NB4 (cell line): Measurements from ENCODE around the gene F8A1.
"Not testable (repeated sequence)": the region's sequence is repeated elsewhere in the genome, so short reads cannot be mapped to it uniquely, and the experiment has no call there.

Source experiments
- CTCF ChIP-seq: IDR thresholded peaks from one replicate; pipeline ENCODE4 v1.5.1; 2012; ENCODE audit warnings: low read depth, low read length
- POLR2A ChIP-seq: IDR thresholded peaks from 2 replicates; pipeline ENCODE4 v1.6.1; 2011; ENCODE audit warnings: mild to moderate bottlenecking; ENCODE audit not compliant: insufficient read length; ENCODE audit errors: extremely low read depth

- TF ChIP-seq POLR2A, CTCF: not testable (repeated sequence)
These were observed 17.6 kb upstream of the F8A1 start for GRCh38 chrX:154868522-154868921.
